GM21529 (cell line): Measurements from ENCODE around the gene GNAL.
A peak's percentile ranks its signal among the peaks of the same experiment; 100 is the strongest.
"Not testable (repeated sequence)": the region's sequence is repeated elsewhere in the genome, so short reads cannot be mapped to it uniquely, and the experiment has no call there.

ENCODE experiments used
- ATAC-seq: cut with Tn5 transposase; IDR thresholded peaks from one replicate; pipeline ENCODE4 v1.9.1; 2021; ENCODE audit not compliant: unreplicated experiment

Gene GNAL

GRCh38 chr18:11844436-11844835 is 155.4 kb downstream of the GNAL start:
- ATAC-seq: no peak

- ATAC-seq: no peak
These were observed 156.6 kb downstream of the GNAL start for GRCh38 chr18:11845654-11846053.

- no peak for ATAC-seq
These were observed 158.7 kb downstream of the GNAL start for GRCh38 chr18:11847811-11848210.

GRCh38 chr18:11849279-11849678 is 160.2 kb downstream of the GNAL start:
- ATAC-seq: no peak

GRCh38 chr18:11849841-11850634 is 161.0 kb downstream of the GNAL start:
- ATAC-seq: no peak

GRCh38 chr18:11850821-11851145 is 161.7 kb downstream of the GNAL start:
- peak; percentile 24 for ATAC-seq

- ATAC-seq: peak; percentile 92
These were observed 162.2 kb downstream of the GNAL start, which contains the start of gene CHMP1B for GRCh38 chr18:11851146-11851805. Gene CHMP1B, plus strand, starts transcription at chr18:11851413. Its CDS starts 99 bp downstream, at chr18:11851512.

GRCh38 chr18:11851806-11852337 is 162.8 kb downstream of the GNAL start:
- ATAC-seq: peak; percentile 37

GRCh38 chr18:11854554-11854953 is 165.5 kb downstream of the GNAL start:
- ATAC-seq: not testable (repeated sequence)

- ATAC-seq: no peak
These were observed 168.3 kb downstream of the GNAL start for GRCh38 chr18:11857177-11857887.

GRCh38 chr18:11859282-11859830 is 170.3 kb downstream of the GNAL start:
- no peak for ATAC-seq

GRCh38 chr18:11859903-11860407 is 170.9 kb downstream of the GNAL start:
- ATAC-seq: no peak

- no peak for ATAC-seq
These were observed 171.8 kb downstream of the GNAL start for GRCh38 chr18:11860594-11861450.

- no peak for ATAC-seq
These were observed 172.7 kb downstream of the GNAL start for GRCh38 chr18:11861583-11862288.

- no peak for ATAC-seq
These were observed 173.5 kb downstream of the GNAL start for GRCh38 chr18:11862468-11863137.

GRCh38 chr18:11864471-11864870 is 175.4 kb downstream of the GNAL start:
- ATAC-seq: no peak

- no peak for ATAC-seq
These were observed 176.0 kb downstream of the GNAL start for GRCh38 chr18:11865071-11865470.

GRCh38 chr18:11866329-11866728 is 177.3 kb downstream of the GNAL start:
- no peak for ATAC-seq

GRCh38 chr18:11866764-11867163 is 177.7 kb downstream of the GNAL start:
- ATAC-seq: no peak
